HepG2 (cell line): ENCODE measurements around the gene TM4SF1.

Experiments
- ATF1 ChIP-seq: IDR thresholded peaks from 2 replicates; pipeline ENCODE4 v1.6.1; 2016; ENCODE audit warnings: mild to moderate bottlenecking, control low read depth
- CEBPG ChIP-seq: IDR thresholded peaks from 2 replicates; pipeline ENCODE4 v1.6.1; 2016
- CTCF ChIP-seq: sonication (generic); formaldehyde crosslinking; IDR thresholded peaks from 2 replicates; pipeline ENCODE4 v1.5.0; 2020; ENCODE audit warnings: mild to moderate bottlenecking, missing genetic modification reagents, moderate library complexity
- JUN ChIP-seq: sonication (generic); formaldehyde crosslinking; IDR thresholded peaks from 2 replicates; pipeline ENCODE4 v1.4.0; 2020; ENCODE audit warnings: mild to moderate bottlenecking, missing genetic modification reagents
- ZFP62 ChIP-seq: sonication (generic); formaldehyde crosslinking; IDR thresholded peaks from 2 replicates; pipeline ENCODE4 v1.4.0; 2020; ENCODE audit warnings: missing genetic modification reagents

GRCh38 chr3:149402481-149402880 is 25.0 kb upstream of the TM4SF1 start:
- TF ChIP-seq JUN (CRISPR knock-in tag) (no peak), ZFP62 (CRISPR knock-in tag) (no peak), CEBPG (CRISPR knock-in tag) (no peak), ATF1 (CRISPR knock-in tag) (no peak), CTCF (CRISPR knock-in tag) (no peak)
